ENCODE measurements around the gene MMEL1.
"Not testable (repeated sequence)": the region's sequence is repeated elsewhere in the genome, so short reads cannot be mapped to it uniquely, and the experiment has no call there.

MMEL1 gene

DNA sequence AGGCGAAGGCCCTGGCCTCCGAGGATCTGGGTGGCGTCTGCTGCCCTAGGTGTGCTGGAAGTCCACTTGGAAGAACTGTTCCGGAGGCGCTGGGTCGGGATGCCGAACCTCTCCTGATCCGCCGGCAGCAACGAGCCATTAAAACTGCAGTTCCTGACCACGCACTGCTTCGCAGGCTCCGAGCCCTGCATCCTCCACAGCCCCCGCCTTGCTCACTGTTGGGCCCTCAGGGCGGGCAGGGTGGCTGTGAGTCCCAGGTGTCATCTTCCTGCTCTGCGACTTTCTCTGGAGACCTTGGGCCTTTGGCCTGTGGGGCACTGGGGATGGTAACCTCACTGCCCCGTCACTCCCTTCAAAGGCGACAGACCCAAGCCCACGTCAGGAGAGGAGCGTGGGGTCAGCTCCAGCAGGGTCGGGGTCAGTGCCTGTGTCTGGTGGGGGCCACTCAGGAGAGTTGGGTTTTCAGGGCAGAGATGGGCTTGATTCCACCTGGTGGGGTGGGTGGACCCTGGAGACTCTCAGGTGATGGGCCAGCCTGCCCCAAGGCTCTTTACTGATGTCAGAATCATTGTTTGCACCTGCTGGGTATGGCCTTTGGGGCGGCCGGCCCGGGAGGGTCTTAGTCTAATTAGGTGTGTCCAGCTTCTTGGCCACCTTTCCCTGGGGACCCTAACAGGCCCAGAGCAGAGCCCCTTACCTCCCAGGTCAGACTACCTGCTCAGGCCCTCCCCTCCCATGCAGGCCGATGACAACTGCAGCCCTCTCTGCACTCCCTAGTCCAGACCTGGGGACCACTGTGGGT is 43.2 kb downstream of the MMEL1 start:
- no peak for FAIRE-seq

DNA sequence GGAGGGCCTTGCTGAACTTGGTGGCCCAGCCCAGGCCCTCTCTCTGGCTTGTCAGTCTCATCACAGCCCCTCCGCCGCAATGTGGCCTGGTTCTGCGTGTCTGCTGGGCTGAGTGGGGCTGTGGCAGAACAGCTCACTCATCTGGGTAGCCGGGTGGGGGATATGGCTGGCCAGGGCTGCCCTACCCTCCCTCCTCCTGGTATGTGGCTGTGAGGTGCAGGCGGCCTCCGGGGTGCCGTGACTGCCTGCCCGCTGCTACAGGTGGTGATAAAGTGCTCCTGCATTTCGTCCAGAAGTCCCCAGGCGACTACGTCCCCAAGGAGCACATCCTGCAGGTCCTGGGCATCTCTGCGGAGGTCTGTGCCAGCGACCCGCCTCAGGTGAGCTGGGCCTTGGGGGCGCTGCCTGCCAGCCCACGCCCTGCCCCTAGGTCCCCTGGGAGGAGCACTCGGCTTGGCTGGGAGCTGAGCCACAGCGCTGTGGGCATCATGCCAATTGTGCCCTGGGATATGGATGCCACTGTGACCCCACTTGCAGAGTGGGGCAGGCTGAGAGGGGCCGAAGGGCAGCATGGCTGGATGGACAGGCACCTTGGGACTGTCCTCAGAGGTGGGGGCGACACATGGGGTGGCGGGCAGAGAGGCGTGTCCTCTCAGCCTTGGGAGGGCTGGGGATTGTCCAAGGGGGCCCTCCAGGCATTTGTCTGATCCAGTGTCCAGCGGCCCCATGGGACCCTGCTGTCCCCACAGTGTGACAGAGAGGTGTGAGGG is 44.0 kb downstream of the MMEL1 start:
- no peak for FAIRE-seq

DNA sequence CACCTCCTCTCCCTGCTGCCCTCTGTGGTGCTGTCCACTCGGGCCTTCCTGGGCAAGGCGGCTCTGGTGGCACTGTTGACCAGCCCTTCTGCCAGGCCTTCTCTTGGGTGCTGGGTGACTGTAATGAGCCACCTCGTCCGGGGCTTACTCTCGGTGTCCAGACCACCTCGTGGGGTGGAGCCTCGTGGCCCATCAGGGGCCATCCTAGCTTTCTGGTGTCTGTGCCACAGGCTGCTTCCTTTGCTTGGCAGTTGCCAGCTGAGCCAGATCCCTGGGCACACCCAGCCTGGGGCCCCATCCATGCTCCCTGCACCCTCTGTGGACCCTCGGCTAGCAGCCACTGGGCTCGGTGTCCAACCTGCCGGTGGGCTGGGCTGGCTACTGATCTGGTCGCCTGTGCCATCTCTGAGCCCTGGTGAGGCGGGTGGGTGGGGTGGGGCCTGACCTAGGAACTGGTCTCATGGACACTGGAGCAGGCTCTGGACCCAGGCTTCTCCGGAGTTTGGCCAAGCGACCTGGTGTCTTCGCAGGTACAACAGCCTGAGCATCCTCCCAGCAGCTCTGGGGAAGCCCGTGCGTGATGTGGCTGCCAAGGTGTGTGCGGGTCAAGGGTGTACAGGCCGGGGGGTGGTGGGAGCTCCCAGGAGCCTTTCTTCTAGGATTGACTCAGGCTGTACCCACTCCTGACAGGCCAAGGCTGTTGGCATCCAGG is 44.8 kb downstream of the MMEL1 start:
- no peak for FAIRE-seq

DNA sequence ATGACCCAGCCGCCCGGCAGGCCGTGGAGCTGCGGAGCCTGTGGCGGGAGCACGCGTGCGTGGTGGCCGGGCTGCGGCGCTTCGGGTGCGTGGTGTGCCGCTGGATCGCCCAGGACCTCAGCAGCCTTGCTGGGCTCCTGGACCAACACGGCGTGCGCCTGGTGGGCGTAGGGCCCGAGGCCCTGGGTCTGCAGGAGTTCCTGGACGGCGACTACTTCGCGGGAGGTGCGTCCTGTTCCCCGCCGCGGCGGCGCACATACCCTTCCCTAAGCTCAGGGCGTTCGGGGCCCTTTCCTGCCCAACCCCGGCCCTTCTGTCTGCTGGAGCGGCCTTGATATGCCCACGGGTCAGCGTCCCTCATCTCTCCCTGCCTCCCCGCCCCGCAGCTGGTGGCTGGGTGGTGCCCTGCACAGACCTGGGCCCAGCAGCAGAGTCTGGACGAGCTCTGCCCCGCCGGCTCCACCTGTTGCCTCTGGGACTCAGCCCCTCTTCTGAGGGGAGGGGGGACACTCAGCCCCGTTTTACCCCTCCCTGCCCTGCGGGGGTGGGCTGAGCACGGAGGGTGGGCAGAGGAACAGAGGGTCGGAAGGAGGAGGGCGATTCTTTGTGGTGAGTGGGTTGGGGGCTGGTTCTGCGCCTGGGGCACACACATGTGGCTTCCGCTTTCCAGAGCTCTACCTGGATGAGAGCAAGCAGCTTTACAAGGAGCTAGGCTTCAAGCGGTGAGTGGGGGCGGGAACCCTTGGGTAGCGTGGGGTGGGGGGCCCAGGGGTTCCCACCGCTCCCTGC is 45.6 kb downstream of the MMEL1 start:
- FAIRE-seq, result no peak

DNA sequence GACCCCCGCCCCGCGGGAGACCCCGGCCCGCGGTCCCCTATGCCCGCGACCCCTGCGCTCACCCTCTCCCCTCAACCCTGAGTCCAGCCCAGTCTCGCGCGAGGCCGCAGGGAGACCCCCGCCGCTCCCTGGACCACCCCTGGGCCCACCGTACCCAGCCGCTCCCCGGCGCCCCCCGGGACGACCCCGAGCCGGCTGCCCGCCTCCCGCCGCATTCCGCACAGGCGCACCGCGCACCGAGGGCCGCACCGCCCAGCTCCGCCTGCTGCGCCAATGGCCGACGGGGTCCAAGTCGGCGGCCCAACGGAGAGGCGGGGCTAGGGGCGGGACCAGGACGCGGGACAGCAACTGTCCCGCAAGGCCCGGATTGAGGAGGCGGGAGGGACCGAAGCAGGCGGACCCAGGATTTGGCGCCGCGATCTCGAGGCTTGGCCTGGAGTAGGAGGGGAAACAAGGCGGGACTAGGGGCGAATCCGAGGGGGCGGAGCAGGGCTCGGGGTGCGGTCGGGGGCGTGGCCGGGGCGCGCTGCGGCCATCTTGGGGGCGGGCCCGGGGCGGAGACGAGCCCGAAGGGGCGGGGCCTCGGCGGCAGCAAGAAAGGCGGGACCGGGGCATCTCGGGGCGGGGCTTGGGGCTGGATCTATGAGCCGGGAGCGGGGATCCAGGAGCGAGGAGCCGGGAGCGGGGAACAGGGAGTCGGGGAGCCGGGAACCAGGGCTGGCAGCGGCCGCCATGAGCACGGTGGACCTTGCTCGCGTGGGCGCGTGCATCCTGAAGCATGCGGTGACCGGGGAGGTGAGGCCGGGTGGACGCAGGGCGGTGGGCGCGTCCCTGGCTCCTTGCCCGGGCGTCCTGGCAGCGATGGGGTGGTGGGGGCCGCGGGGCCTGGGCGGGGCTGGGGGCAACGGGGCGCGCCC is 46.4 kb downstream of the MMEL1 start, which contains the start of gene PRXL2B:
PRXL2B (plus strand) TSS at position 624 of the 917 bp plus-strand sequence; CDS start at position 733, 109 bp downstream.
- FAIRE-seq, result no peak

DNA sequence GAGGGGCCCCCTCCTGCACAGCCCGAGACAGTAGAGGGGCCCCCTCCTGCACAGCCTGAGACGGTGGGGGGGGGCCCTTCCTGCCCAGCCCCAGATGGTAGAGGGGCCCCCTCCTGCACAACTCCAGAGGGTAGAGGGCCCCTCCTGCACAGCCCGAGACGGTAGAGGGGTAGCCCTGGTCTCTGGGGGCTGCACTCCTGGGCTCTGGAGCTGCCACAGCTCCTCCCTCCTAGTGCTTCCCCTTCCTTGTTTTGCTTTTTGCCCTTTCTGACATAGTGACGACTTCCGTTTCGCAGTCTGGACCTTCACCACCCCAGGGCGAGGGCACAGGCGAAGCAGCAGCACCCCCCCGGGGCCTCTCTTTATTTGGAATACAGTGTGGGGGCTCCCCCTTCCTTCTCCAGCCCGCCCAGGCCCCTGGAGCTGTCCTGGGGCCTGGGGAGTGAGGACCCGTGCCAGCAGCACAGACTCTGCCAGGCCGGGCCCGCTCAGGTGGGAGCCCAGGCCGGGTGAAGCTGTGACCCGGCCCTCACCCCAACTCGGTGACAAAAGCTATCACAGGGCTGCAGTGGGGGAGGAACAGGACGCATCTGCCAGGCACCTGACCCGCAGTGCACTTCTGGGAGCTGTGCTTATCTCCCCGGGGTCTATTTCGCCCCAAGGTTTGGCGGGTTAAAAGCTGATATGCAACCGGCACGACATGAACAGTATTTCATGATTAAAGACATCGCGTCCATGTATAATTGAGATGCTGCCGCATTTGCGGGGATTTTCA is 47.3 kb downstream of the MMEL1 start:
- no peak for FAIRE-seq

DNA sequence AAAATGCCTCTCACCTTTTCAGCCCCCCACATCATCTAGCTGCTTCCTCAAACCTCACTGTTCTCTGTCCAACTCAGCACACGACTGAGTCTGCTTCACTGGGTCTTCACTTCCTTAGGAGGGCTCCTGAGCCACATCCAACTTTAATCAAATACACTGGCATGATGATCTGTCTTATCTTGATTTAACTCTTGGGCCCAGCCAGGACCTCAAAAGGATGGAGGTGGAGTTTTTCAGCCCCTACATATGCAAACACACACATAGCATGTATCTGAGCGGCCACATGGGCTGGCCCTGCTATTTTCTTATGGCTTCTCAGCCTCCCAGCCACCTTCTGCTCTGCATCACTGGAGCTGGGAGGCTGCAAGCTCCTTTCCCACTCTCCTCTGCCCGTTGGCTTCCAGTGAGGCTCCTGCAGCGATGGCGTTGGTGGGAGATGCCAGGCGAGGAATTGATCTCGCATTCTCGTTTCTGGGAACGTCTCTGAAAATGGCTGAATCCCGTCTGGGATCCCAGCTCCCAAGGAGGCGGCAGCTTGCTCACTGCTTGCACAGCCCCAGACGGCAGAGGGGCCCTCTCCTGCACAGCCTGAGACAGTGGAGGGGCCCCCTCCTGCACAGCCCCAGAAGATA is 48.0 kb downstream of the MMEL1 start:
- FAIRE-seq, result no peak

DNA sequence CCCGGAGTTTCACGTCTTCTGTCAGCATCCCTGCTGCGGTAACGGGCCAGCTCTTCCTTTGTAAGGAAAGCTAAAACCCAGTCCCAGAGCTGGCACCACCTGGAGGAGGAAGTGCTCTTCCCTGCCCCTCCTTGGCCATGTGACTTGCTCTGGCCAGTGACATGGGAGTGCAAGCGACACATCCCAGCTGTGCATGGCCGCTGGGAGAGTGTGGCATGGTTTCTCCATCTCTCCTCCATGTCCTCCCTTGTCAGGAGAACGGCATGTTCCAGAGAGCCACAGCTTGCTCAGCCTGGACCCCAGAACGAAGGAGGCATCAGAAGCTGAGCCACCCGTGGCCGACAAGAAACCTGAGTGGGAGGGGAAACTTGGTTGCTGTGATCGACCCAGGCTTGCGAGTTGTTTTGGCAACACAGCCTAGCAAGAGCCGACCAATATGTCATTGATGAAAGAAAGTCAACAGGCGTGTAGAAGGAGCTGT is 48.9 kb downstream of the MMEL1 start:
- no peak for FAIRE-seq

DNA sequence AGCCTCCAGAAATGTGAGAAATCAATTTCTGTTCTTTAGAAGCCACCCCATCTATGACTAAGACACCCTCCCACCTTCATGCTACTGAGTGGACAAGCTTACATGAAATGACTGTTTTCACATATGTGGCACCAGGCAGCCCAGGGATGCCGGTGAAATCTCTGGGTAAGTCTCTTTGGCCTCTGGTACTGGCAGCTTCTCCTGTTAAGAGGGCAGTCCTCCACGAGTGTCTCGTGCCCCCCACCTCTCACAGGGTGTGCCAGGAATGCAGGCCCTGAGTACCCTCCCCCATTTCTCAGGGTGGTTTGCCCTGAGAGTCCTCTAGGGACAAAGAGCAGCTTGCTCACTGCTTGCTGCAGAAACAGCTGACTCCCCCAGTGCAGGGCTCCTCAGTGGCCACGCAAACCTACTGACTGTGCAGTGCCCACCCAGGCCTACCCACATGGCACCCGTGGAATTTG is 49.5 kb downstream of the MMEL1 start:
- FAIRE-seq, result no peak

DNA sequence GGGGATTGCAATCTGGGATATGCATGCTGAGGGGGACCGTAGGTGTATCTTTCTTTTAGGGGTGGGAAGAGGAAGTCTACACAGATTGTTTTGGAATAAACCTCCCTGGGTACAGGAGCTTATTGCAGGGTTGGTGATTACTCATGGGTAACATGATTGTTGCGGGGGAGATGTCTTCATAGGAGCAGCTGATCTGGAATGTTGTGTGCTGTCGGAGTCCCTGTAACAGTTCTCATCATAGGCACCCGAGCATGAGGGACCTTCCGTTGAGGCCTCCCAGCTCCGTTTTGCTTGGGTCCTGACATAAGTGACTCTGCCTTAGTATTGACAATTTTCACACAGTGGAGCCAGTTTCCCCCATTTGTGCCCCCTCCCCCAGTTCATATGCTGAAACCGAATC is 50.4 kb downstream of the MMEL1 start:
- no peak for FAIRE-seq

DNA sequence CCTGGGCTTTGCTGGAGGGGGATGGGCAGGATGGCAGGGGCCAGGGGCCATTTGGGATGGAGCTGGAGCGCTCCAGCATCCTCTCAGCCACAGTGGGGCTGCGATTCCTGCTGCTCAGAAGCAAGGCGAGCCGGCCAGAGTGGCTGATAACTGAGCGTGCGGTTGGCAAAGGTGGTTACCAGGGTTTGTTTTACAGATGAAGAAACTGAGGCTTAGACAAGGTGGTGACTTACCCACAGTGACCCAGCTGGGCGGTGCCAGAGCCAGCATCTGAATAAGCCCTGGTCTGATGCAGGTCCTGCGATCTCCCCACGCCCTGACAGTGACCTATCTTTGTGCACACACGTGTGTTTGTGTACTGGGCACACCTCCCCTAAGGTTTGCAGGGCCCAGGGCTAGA is 52.1 kb downstream of the MMEL1 start:
- no peak for FAIRE-seq

DNA sequence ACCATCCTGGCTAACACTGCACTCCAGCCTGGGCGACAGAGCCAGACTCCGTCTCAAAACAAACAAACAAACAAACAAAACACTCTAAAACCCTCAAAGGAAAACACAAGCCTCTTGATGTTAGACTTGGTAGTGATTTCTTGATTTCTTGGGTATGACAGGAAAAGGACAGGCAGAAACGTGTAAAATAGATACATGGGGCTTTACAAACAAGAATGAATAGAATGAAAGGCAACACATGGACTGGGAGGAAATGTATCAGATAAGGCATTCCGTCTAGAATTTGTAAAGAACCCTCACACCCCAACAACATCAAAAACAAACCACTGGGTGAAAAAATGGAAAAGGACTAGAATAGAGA is 54.1 kb downstream of the MMEL1 start:
- no peak for FAIRE-seq

DNA sequence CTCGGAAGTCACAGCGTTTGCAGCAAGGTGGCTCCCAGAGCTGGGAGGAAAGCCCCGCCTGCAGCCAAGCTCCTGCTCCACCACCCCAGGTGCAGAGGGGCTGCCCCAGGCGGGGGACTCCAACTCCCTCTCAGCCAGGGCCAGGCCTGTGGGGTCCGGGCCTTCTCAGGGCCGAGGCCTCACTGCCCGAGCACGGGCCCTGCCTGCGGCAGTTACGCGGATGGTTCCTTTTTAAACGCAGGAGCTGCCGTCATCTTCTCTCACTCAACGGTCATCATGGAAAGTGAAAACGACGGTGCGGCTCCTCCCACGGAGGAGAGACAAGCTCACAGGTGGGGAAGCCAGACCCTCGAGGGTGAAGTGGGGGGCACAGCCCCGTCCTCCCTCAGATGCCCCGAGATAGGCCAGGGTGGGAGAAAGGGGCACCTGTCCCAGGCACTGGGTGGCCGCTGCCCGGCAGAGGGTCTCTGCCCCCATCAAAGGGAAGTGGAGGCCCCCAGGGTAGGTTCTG is 55.2 kb downstream of the MMEL1 start:
- FAIRE-seq, result not testable (repeated sequence)

DNA sequence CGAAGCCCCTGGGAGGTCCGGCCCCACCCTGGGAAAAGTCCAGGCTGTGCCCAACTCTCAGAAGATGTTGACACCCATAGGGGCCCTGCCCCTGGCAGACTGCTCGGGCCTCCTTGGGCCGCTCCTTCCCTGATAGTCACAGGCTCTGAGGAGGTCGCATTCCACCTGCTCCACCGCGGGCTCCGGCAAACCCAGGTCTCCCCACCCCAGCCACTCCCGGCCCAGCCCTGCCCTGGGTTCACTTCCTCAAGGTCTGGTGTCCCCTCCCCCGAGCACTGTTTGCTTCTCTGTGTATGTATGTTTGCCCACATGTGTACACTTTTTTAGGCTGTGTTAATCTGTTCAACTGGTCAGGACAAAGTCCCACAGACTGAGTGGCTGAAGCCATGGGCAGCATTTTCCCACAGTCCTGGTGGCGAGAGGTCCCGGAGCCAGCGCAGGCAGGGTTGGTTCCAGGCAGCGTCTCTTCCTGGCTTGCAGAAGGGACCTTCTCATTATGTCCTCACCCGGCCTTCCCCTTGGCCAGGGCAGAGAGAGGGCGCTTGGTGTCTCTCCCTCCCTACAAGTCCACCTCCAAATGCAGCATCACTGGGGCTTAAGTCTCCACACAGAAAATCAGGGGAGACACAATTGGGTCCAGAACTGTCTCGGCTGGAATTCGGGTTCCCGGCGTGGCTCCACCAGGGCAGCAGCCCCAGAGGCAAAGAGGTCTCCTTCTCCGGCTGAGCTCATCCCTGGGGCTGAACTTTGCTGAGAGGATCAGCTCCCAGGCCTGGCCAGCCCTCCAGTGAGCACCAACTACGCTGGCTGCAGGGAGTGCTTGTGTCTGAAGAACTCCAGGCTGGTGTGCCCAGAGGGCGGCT is 56.8 kb downstream of the MMEL1 start:
- FAIRE-seq, result peak; percentile 60

DNA sequence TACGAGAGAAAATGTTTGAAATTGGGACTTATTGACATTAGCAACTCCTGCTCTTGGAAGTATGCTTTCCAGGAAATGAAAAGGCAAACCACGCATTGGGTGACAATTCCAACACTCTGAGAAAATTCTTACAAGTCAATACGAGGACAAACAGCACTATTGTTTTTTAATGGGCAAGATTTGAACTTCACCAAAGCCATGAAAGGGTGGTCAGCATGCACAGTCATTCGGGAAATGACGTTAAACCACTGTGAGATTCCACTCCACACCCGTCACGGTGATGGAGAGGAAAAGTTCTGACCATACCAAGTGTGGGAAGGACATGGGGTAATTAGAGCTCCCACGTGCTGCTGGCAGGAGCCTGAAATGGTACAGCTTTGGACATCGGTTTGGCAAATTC is 58.5 kb downstream of the MMEL1 start:
- FAIRE-seq, result no peak

DNA sequence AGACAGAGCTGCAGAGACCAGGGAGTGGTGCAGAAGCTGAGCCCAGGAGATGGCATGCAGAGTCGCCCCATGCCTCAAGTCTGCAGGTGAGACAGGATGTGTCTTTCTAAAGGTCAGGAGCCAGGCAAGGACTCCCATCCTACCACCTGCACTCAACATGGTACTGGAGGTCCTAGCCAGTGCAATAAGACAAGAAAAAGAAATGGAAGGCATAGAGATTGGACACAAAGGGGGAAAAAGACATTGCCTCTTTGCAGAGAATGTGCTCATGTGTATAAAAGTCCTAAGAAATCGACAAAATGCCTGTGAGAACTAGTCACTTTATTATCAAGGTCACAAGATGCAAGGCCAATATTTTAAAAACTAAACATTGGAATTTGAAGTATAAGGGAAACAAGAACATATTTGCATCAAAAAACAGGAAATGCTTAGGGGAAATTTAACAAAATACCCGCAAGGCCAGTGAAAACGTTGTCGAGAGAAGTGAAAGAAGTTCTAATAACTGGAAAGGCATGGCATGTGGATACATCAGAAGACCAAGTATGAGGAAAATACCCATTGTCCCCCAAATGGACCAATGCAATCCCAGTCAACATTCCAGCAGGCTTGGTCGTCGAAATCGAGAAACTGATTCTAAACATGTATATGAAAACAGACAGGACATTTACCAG is 59.4 kb downstream of the MMEL1 start:
- FAIRE-seq, result no peak

DNA sequence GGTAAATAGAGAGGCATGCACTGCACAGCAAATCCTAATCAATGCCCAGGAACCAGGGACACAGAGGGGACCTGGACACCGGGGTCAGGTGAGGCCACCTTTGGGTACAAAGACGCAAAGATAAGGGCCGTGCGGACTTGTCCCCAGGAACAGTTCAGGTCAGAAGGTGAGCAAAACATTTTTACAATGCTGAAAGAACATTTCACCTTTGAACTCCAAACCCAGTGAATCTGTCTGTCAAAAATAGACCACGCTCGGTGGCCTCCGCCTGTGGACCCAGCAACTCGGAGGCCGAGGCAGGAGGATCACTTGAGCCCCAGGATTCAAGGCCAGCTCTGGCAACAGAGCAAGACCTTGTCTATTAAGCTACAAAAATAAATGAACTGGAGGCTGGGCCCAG is 61.5 kb downstream of the MMEL1 start:
- FAIRE-seq, result no peak

DNA sequence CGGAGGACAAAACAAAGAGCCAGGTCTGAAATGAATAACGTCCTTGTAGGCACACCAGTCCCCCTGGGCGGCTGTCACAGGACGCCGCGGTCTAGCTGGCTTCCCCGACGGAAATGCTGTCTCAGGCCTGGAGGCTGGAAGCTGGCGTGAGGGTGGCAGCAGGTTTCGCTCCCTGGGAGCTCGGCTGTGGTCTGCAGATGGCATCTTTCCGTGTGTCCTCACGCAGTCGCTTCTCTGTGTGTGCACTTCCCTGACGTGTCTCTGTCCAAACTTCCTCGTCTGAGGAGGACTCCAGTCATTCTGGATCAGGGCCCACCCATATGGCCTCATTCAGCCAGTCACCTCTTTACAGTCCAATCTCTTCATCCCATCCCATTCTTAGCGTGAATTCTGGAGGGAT is 62.5 kb downstream of the MMEL1 start:
- no peak for FAIRE-seq

All from colon (tissue), 2 donors.